Keratinocyte (primary cell): ENCODE measurements around the gene CTH.

Experiments
- EZH2 ChIP-seq: IDR thresholded peaks from one replicate; pipeline ENCODE4 v1.6.1; 2012; ENCODE audit warnings: inconsistent platforms, mild to moderate bottlenecking, low read length, moderate library complexity
- TF ChIP-seq, protein P1 (sequence below), 3 experiments: IDR thresholded peaks in 1 of 3; conservative IDR thresholded peaks in 1 of 3; optimal IDR thresholded peaks in 1 of 3; 2 replicates in 2 of 3; 3 replicates in 1 of 3; pipeline versions ENCODE3 to v1.5.1; 2011; ENCODE audit warnings: low read length in 3 of 3, mild to moderate bottlenecking in 3 of 3, moderate library complexity in 2 of 3, control low read depth in 1 of 3, inconsistent platforms in 1 of 3; ENCODE audit not compliant: insufficient read depth in 2 of 3; ENCODE audit errors: extremely low read depth in 1 of 3

DNA sequence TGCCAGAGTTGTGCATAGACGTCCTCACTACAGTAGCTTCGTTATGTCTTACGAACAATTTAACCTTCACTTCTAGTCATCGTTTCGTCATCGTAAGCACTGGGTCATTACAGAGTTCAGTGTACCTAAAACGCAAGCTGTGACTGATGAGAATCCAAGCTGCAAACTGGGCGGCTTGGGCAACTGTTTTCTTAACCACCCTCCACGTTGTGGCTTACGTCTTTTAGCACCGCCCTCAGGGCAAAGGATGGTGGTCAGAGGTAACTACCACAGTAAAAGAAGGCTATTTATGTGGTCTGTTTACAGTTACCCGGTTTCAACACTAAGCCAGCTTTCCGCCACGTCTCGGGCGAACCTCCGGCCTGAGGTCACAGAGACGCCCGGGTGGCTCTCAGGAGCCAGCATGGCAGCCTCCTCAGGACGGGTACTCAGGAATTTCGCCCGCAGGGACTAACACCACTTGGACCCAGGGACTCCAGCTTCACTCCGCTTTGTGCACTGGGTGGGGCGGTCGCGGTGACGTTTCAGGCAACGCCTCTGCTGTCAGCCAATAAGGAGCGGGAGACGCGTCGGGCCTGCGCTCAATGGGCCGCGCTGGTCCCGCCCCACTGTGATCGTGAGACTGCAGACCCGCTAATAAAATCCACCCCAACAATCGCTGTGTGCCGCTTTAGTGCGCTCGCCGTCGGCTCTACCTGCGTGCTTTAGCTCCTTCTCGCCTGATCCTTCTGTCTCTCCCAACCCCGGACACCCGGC, at the start of gene CTH:
- TF ChIP-seq, protein P1, sequence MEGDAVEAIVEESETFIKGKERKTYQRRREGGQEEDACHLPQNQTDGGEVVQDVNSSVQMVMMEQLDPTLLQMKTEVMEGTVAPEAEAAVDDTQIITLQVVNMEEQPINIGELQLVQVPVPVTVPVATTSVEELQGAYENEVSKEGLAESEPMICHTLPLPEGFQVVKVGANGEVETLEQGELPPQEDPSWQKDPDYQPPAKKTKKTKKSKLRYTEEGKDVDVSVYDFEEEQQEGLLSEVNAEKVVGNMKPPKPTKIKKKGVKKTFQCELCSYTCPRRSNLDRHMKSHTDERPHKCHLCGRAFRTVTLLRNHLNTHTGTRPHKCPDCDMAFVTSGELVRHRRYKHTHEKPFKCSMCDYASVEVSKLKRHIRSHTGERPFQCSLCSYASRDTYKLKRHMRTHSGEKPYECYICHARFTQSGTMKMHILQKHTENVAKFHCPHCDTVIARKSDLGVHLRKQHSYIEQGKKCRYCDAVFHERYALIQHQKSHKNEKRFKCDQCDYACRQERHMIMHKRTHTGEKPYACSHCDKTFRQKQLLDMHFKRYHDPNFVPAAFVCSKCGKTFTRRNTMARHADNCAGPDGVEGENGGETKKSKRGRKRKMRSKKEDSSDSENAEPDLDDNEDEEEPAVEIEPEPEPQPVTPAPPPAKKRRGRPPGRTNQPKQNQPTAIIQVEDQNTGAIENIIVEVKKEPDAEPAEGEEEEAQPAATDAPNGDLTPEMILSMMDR (optimal IDR thresholded peaks at IDR 0.05 in 1 of 3, IDR thresholded peaks at IDR 0.05 in 1 of 3, conservative IDR thresholded peaks at IDR 0.05 in 1 of 3; ENCODE audit: extremely low read depth in 1 of 3, insufficient read depth in 2 of 3, low read length in 3 of 3) = no peak
- no peak for TF ChIP-seq EZH2
